CD8-positive, alpha-beta memory T cell (primary cell): ENCODE measurements around the gene MCM9. TPM values are rescaled to one million over a fixed set of nuclear protein-coding genes. Genes with fewer than 3 reads are reported as not detected.
A peak's percentile ranks its signal among the peaks of the same experiment; 100 is the strongest.

Experiments used
- CTCF ChIA-PET: fragments of 350-600 bp; sonication (Branson Sonifier 250); formaldehyde crosslinking; loops from one replicate; lab custom pipeline; 2021; ENCODE audit warnings: antibody characterized with exemption; lab: Charles Lee
- POLR2A ChIA-PET: fragments of 350-600 bp; sonication (Branson Sonifier 250); formaldehyde crosslinking; loops from one replicate; lab custom pipeline; 2021; ENCODE audit warnings: antibody characterized with exemption; lab: Charles Lee
- DNase-seq, 5 donors: peaks; one replicate each; pipeline versions ENCODE4 v3.0.0 to v3.0.0-alpha.2; 2020 to 2022; ENCODE audit warnings: mixed read lengths in 1 of 5
- H3K27ac ChIP-seq: one replicate; pipeline ENCODE4 v1.7.0; 2013; ENCODE audit warnings: low read depth, mild to moderate bottlenecking, low read length, moderate library complexity
- H3K27me3 ChIP-seq: 2 replicates; pipeline ENCODE4 v1.7.0; 2013; ENCODE audit warnings: low read length, mild to moderate bottlenecking; ENCODE audit not compliant: insufficient read depth, poor library complexity, severe bottlenecking
- H3K36me3 ChIP-seq: 2 replicates; pipeline ENCODE4 v1.7.0; 2013; ENCODE audit warnings: mild to moderate bottlenecking, low read length, moderate library complexity; ENCODE audit not compliant: insufficient read depth
- H3K4me1 ChIP-seq: 2 replicates; pipeline ENCODE4 v1.7.0; 2013; ENCODE audit warnings: mild to moderate bottlenecking, low read length, moderate library complexity; ENCODE audit not compliant: insufficient read depth
- H3K4me3 ChIP-seq: 2 replicates; pipeline ENCODE4 v1.7.0; 2013; ENCODE audit warnings: mild to moderate bottlenecking, low read length
- H3K9me3 ChIP-seq: 2 replicates; pipeline ENCODE4 v1.7.0; 2013; ENCODE audit warnings: mild to moderate bottlenecking, low read length
- H3K27ac Mint-ChIP-seq, 8 donors: one replicate each; pipeline ENCODE4 v1.8.0; 2020 to 2021; ENCODE audit warnings: mixed read lengths in 8 of 8, mild to moderate bottlenecking in 6 of 8, inconsistent platforms in 3 of 8, moderate library complexity in 3 of 8
- H3K27me3 Mint-ChIP-seq, 2 donors: one replicate each; pipeline ENCODE4 v1.8.0; 2020 to 2021; ENCODE audit warnings: mixed read lengths in 2 of 2, mild to moderate bottlenecking in 1 of 2, moderate library complexity in 1 of 2
- H3K36me3 Mint-ChIP-seq, 3 donors: one replicate each; pipeline ENCODE4 v1.8.0; 2020 to 2021; ENCODE audit warnings: mixed read lengths in 3 of 3, inconsistent platforms in 1 of 3, mild to moderate bottlenecking in 1 of 3
- H3K4me1 Mint-ChIP-seq, 3 donors: one replicate each; pipeline ENCODE4 v1.8.0; 2020 to 2021; ENCODE audit warnings: mixed read lengths in 3 of 3, inconsistent platforms in 1 of 3, mild to moderate bottlenecking in 1 of 3
- H3K4me3 Mint-ChIP-seq, 7 donors: one replicate each; pipeline ENCODE4 v1.8.0; 2020 to 2021; ENCODE audit warnings: mixed read lengths in 7 of 7, mild to moderate bottlenecking in 6 of 7, moderate library complexity in 4 of 7, inconsistent platforms in 2 of 7
- H3K9me3 Mint-ChIP-seq, 5 donors: one replicate each; pipeline ENCODE4 v1.8.0; 2020 to 2022; ENCODE audit warnings: mixed read lengths in 5 of 5, mild to moderate bottlenecking in 3 of 5, moderate library complexity in 2 of 5, inconsistent platforms in 1 of 5
- polyA plus RNA-seq: library from polyadenylated mRNA; unstranded; fragments of 300-500 nt; fragmentation: Illumina TruSeq; gene quantifications from one replicate; pipeline ENCODE4 v1.2.3, GENCODE V29; 2021
- total RNA-seq, 2 experiments: library from RNA; stranded (reverse); gene quantifications; one replicate each; pipeline ENCODE4 v1.2.3, GENCODE V29; 2021

The MCM9 gene
- total and polyA plus RNA-seq, 3 experiments from 2014 or later, result 18.0 to 25.2 (median 21.3) TPM

GRCh38 chr6:118810420-118811027 is 124.4 kb downstream of the MCM9 start:
- Mint-ChIP-seq H3K27me3 (no peaks in the 10 kb centered on the region), H3K9me3 (peaks cover 4 to 10% (median 8%) of the 10 kb centered on the region in 5 donors), H3K27ac (peak overlapping the region; percentile 81 to 99 (median 98)), H3K4me3 (peak overlapping the region; percentile 12 to 87 (median 82)), H3K36me3 (peaks cover 6 to 20% (median 18%) of the 10 kb centered on the region in 3 donors), H3K4me1 (peaks cover 65 to 78% (median 78%) of the 10 kb centered on the region in 3 donors)
- Histone ChIP-seq H3K27me3 (no peaks in the 10 kb centered on the region), H3K36me3 (no peaks in the 10 kb centered on the region), H3K4me1 (peaks cover 33% of the 10 kb centered on the region), H3K9me3 (no peaks in the 10 kb centered on the region), H3K4me3 (peak overlapping the region; percentile 49), H3K27ac (peak overlapping the region; percentile 57)
- POLR2A ChIA-PET, result interaction anchor here (0.8 to 1.6 kb wide), 3 partner anchors 10 to 86 kb away, joined by 3 to 4 read pairs (median 4); no protein-coding TSS in a partner anchor
- CTCF ChIA-PET, result interaction anchor here (1.1 to 5.0 kb wide), 5 partner anchors 10 to 85 kb away, joined by 3 to 44 read pairs (median 7); partner anchors contain the start of gene ASF1A
- DNase-seq, result peak; percentile 56 to 88 (median 77)

GRCh38 chr6:118808793-118809638 is 125.9 kb downstream of the MCM9 start:
- Mint-ChIP-seq H3K4me1 (peaks cover 57 to 69% (median 62%) of the 10 kb centered on the region in 3 donors), H3K27me3 (no peaks in the 10 kb centered on the region), H3K4me3 (peak overlapping the region in 6 of 7 donors; percentile 23 to 84 (median 75)), H3K9me3 (peaks cover 4 to 10% (median 8%) of the 10 kb centered on the region in 5 donors), H3K36me3 (peaks cover 6 to 20% (median 12%) of the 10 kb centered on the region in 3 donors), H3K27ac (peak overlapping the region; percentile 81 to 99 (median 98))
- peak overlapping the region; percentile 68 for H3K27ac ChIP-seq
- H3K36me3 ChIP-seq, result no peaks in the 10 kb centered on the region
- ChIA-PET POLR2A (interaction anchor here (0.6 to 2.0 kb wide), 6 partner anchors 8 to 253 kb away, joined by 3 to 24 read pairs (median 5); partner anchors contain the start of gene ASF1A), CTCF (interaction anchor here (0.8 to 5.0 kb wide), 18 partner anchors 8 to 301 kb away, joined by 3 to 44 read pairs (median 4); partner anchors contain the start of genes ASF1A and CEP85L)
- H3K4me1 ChIP-seq, result peaks cover 33% of the 10 kb centered on the region
- H3K27me3 ChIP-seq, result no peaks in the 10 kb centered on the region
- no peaks in the 10 kb centered on the region for H3K9me3 ChIP-seq
- peak overlapping the region; percentile 14 for H3K4me3 ChIP-seq
- DNase-seq, result peak in 4 of 5 donors; percentile 12 to 70 (median 40)

GRCh38 chr6:118804091-118804490 is 130.9 kb downstream of the MCM9 start:
- Histone ChIP-seq H3K9me3 (no peaks in the 10 kb centered on the region), H3K4me1 (peaks cover 24% of the 10 kb centered on the region), H3K4me3 (no peak overlapping the region), H3K27ac (no peak overlapping the region), H3K36me3 (no peaks in the 10 kb centered on the region), H3K27me3 (no peaks in the 10 kb centered on the region)
- peak overlapping the region in 1 of 8 donors; percentile 42 for H3K27ac Mint-ChIP-seq
- ChIA-PET CTCF (interaction anchor here (1.4 kb wide), 1 partner anchor 307 kb away, joined by 3 read pairs; no protein-coding TSS in a partner anchor), POLR2A (no interaction called here)
- no peak for DNase-seq
- peaks cover 32 to 44% (median 38%) of the 10 kb centered on the region in 3 donors for H3K4me1 Mint-ChIP-seq
- H3K36me3 Mint-ChIP-seq, result no peaks in the 10 kb centered on the region
- H3K9me3 Mint-ChIP-seq, result peaks cover 0 to under 1% (median 0%) of the 10 kb centered on the region in 5 donors
- H3K4me3 Mint-ChIP-seq, result no peak overlapping the region
- no peaks in the 10 kb centered on the region for H3K27me3 Mint-ChIP-seq

DNA sequence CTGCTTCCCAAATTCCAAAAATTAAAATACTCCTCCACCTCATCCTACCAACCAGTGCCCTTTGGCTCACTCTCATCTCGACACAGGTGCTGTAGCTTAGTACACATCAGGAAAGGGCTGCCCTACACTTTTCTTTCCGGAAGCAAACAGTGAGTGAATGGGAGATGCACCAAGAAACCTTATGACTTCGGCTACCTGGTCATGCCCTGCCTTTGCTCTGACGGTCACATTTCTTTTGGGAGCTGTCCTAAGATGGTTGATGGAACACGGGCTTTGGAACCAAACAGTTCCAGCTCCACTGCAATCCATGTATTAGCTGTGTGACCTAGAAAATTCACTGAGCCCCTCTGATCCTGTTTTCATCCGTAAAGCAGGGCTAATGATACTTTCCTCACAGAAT is 133.7 kb downstream of the MCM9 start:
- H3K9me3 Mint-ChIP-seq, result peaks cover 4 to 14% (median 8%) of the 10 kb centered on the region in 5 donors
- peak overlapping the region in 1 of 7 donors; percentile 61 for H3K4me3 Mint-ChIP-seq
- no peak overlapping the region for H3K27ac ChIP-seq

GRCh38 chr6:118800394-118801071 is 134.4 kb downstream of the MCM9 start:
- Mint-ChIP-seq H3K4me1 (peaks cover 35 to 47% (median 41%) of the 10 kb centered on the region in 3 donors), H3K9me3 (peaks cover 8 to 20% (median 13%) of the 10 kb centered on the region in 5 donors), H3K27ac (peak overlapping the region; percentile 30 to 96 (median 90)), H3K36me3 (peaks cover 9 to 13% (median 13%) of the 10 kb centered on the region in 3 donors), H3K4me3 (peak overlapping the region; percentile 4 to 71 (median 55)), H3K27me3 (no peaks in the 10 kb centered on the region)
- ChIA-PET POLR2A (interaction anchor here (0.6 to 1.6 kb wide), 7 partner anchors 8 to 851 kb away, joined by 3 to 5 read pairs (median 4); no protein-coding TSS in a partner anchor), CTCF (interaction anchor here (0.6 to 4.0 kb wide), 34 partner anchors 9 to 310 kb away, joined by 3 to 32 read pairs (median 4); partner anchors contain the start of genes ASF1A and CEP85L)
- Histone ChIP-seq H3K9me3 (no peaks in the 10 kb centered on the region), H3K27ac (no peak overlapping the region), H3K4me1 (peaks cover 27% of the 10 kb centered on the region), H3K4me3 (peak overlapping the region; percentile 22), H3K27me3 (no peaks in the 10 kb centered on the region), H3K36me3 (no peaks in the 10 kb centered on the region)
- DNase-seq, result peak; percentile 64 to 87 (median 81)

More for the DNA sequence above, 133.7 kb downstream of the MCM9 start:
- no peak overlapping the region for H3K4me3 ChIP-seq
- Mint-ChIP-seq H3K27me3 (no peaks in the 10 kb centered on the region), H3K4me1 (peaks cover 29 to 40% (median 34%) of the 10 kb centered on the region in 3 donors), H3K27ac (peak overlapping the region in 5 of 8 donors; percentile 42 to 94 (median 66)), H3K36me3 (peaks cover 4 to 7% (median 6%) of the 10 kb centered on the region in 3 donors)
- no peak for DNase-seq
- ChIA-PET POLR2A (interaction anchor here (1.1 to 1.4 kb wide), 2 partner anchors 8 to 91 kb away, joined by 3 to 5 read pairs; no protein-coding TSS in a partner anchor), CTCF (interaction anchor here (1.0 to 4.0 kb wide), 23 partner anchors 8 to 277 kb away, joined by 3 to 32 read pairs (median 6); partner anchors contain the start of genes ASF1A and CEP85L)
- H3K9me3 ChIP-seq, result no peaks in the 10 kb centered on the region
- no peaks in the 10 kb centered on the region for H3K36me3 ChIP-seq
- peaks cover 20% of the 10 kb centered on the region for H3K4me1 ChIP-seq
- no peaks in the 10 kb centered on the region for H3K27me3 ChIP-seq

GRCh38 chr6:118799826-118800225 is 135.1 kb downstream of the MCM9 start:
- Histone ChIP-seq H3K4me3 (peak overlapping the region; percentile 22), H3K36me3 (no peaks in the 10 kb centered on the region), H3K27me3 (no peaks in the 10 kb centered on the region), H3K9me3 (no peaks in the 10 kb centered on the region), H3K4me1 (peaks cover 29% of the 10 kb centered on the region), H3K27ac (no peak overlapping the region)
- peak overlapping the region in 1 of 7 donors; percentile 71 for H3K4me3 Mint-ChIP-seq
- H3K27ac Mint-ChIP-seq, result peak overlapping the region in 7 of 8 donors; percentile 35 to 96 (median 92)
- no peak for DNase-seq
- peaks cover 41 to 54% (median 48%) of the 10 kb centered on the region in 3 donors for H3K4me1 Mint-ChIP-seq
- H3K27me3 Mint-ChIP-seq, result no peaks in the 10 kb centered on the region
- POLR2A ChIA-PET, result interaction anchor here (0.6 to 1.6 kb wide), 3 partner anchors 11 to 514 kb away, joined by 3 to 4 read pairs (median 4); no protein-coding TSS in a partner anchor
- H3K9me3 Mint-ChIP-seq, result peaks cover 8 to 27% (median 18%) of the 10 kb centered on the region in 5 donors
- H3K36me3 Mint-ChIP-seq, result peaks cover 11 to 20% (median 16%) of the 10 kb centered on the region in 3 donors
- CTCF ChIA-PET, result interaction anchor here (1.1 to 4.0 kb wide), 24 partner anchors 9 to 241 kb away, joined by 3 to 32 read pairs (median 6); partner anchors contain the start of gene ASF1A
